GM12872 (cell line): ENCODE results near the gene TRIM63.

Experiments used
- TF ChIP-seq, protein P1 (sequence below): IDR thresholded peaks from 3 replicates; pipeline ENCODE4 v1.5.1; 2011; ENCODE audit warnings: low read depth, mild to moderate bottlenecking, low read length, moderate library complexity; ENCODE audit not compliant: insufficient read depth

TRIM63 gene

DNA sequence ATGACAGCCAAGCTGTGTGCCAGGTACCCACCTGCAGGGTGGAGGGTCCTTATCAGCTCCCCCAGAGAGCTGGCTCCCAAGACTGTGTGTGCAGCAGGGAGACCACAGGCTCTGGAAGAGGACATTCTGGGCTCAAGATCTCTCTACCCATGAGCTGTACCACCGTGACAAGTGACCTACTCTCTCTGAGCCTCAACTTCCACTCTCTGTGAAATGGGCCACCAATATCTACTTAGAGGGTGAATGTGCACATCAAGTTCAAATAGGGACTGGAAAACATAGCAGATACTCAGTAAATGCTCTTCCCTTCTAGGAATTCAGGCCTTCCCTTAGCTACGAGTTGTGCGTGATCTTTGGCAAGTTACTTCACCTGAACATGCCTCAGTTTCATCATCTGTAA is 23.0 kb downstream of the TRIM63 start:
- TF ChIP-seq, protein P1, sequence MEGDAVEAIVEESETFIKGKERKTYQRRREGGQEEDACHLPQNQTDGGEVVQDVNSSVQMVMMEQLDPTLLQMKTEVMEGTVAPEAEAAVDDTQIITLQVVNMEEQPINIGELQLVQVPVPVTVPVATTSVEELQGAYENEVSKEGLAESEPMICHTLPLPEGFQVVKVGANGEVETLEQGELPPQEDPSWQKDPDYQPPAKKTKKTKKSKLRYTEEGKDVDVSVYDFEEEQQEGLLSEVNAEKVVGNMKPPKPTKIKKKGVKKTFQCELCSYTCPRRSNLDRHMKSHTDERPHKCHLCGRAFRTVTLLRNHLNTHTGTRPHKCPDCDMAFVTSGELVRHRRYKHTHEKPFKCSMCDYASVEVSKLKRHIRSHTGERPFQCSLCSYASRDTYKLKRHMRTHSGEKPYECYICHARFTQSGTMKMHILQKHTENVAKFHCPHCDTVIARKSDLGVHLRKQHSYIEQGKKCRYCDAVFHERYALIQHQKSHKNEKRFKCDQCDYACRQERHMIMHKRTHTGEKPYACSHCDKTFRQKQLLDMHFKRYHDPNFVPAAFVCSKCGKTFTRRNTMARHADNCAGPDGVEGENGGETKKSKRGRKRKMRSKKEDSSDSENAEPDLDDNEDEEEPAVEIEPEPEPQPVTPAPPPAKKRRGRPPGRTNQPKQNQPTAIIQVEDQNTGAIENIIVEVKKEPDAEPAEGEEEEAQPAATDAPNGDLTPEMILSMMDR = no peak

DNA sequence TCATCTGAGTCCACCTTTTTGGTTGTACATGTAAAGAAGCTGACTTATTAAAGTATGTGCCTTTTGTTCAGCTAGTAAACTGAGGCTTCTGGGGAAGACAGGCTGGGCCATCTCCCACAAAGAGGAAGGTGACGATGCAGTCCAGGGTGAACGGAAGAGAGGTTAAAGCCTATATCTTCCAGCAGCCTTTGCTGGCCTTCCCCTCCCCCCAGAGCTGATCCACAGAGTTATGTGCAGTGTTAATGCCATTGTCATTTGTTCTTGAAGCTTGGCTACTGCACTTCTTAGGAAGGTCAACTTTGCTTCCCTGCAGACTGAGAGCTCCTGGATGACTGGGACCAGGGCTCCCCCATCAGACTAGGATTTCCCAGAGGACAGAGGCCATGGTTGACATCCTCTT is 23.7 kb downstream of the TRIM63 start:
- TF ChIP-seq, protein P1 = no peak

- TF ChIP-seq, protein P1 = no peak
These were observed 25.5 kb downstream of the TRIM63 start for GRCh38 chr1:26041978-26042377.

DNA sequence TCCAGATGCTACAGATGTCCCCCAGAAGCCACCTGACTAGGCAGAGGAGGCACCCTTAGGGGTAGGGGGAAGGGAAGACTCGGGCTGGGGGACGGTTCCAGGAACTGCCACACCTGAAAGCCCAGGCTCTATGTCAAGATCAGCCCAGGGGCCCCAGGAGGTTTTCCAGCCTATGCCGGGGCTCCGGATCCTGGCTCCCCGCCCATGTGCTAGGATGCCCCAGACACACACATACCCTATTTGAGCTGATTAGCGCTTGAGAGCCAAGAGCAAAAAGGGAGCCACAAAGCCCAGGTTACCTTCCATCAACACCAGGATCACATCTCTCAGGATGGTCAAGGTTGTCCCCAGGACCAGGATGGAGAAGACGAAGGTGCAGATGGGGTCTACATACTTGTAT is 26.0 kb downstream of the TRIM63 start:
- TF ChIP-seq, protein P1 = no peak

DNA sequence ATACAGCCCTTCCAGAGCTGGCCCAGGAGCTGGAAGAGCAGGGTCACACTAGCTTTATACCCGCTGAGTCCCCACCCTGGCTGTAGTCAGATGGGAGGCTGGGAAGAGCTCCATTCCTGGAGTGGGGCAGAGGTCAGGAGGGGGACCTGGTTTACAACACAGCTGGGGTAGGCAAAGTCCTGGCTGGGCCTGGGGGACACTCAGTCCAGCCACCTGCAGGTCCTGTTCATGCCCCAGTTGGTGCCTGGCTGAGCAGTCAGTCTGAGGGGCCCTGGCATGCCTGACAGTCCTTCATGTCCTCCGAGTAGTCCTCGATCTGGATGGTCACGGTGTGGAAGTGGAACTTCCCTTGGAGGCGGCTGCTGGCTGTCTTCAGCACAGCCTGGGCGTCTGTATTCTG is 28.5 kb downstream of the TRIM63 start:
- TF ChIP-seq, protein P1 = no peak

DNA sequence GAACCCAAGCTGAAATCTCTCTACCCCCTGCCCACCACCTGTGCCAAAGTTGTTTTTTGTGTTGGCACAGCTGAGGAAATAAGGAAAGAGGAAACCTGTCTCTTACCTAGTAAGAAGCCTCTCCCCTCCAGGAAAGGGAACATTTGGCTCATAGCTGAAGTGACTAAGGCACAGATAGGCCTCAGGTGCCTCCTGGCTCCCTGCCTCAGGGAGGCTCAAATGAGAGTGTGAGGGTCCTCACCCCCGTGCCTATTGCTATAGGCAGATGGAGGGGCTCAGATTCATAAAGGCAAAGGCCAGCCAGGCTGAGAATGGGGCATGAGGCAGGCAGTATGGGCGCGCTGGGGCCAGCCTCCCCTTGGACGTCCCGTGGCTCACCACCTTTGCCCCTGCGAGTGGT is 29.0 kb downstream of the TRIM63 start:
- TF ChIP-seq, protein P1 = no peak

- TF ChIP-seq, protein P1 = no peak
These were observed 29.5 kb downstream of the TRIM63 start for GRCh38 chr1:26037904-26038303.
